A673 (cell line): Measurements from ENCODE around the gene C16orf74. TPM values are rescaled to one million over a fixed set of nuclear protein-coding genes. Genes with fewer than 3 reads are reported as not detected.

Experiments
- BruUV-seq: library from RNA; stranded (reverse); fragments of 400-500 nt; replicated peaks from 2 replicates; lab custom pipeline; 2021; lab: Mats Ljungman, UMichigan
- CTCF ChIA-PET: fragments of 300-600 bp; sonication (Branson Sonifier 250); formaldehyde crosslinking; loops from one replicate; lab custom pipeline; 2022; ENCODE audit warnings: antibody characterized with exemption; lab: Charles Lee
- POLR2A ChIA-PET: fragments of 300-600 bp; sonication (Branson Sonifier 250); formaldehyde crosslinking; loops from one replicate; lab custom pipeline; 2022; ENCODE audit warnings: antibody characterized with exemption; ENCODE audit not compliant: low non-redundant PET; lab: Charles Lee
- DNase-seq: peaks from one replicate; pipeline ENCODE4 v3.0.0-alpha.2; 2015; ENCODE audit warnings: low spot score
- H3K27ac ChIP-seq: fragments of 200-600 bp; sonication (generic); 2 replicates; pipeline ENCODE4 v1.5.1; 2016; ENCODE audit warnings: mixed run types, low read depth, mild to moderate bottlenecking, mixed read lengths, antibody characterized with exemption, low read length; ENCODE audit not compliant: poor library complexity, severe bottlenecking
- H3K27me3 ChIP-seq: fragments of 200-600 bp; sonication (generic); replicated peaks from 2 replicates; pipeline ENCODE4 v1.6.1; 2017; ENCODE audit warnings: mixed run types, low read depth, mild to moderate bottlenecking, mixed read lengths, antibody characterized with exemption, low read length; ENCODE audit not compliant: insufficient read depth, poor library complexity
- H3K36me3 ChIP-seq: fragments of 200-600 bp; sonication (generic); 2 replicates; pipeline ENCODE4 v1.6.1; 2016; ENCODE audit warnings: mixed run types, mild to moderate bottlenecking, mixed read lengths, antibody characterized with exemption, low read length; ENCODE audit not compliant: insufficient read depth, poor library complexity, severe bottlenecking
- H3K4me1 ChIP-seq: fragments of 200-600 bp; sonication (generic); 2 replicates; pipeline ENCODE4 v1.6.1; 2017; ENCODE audit warnings: mixed run types, mild to moderate bottlenecking, mixed read lengths, antibody characterized with exemption, low read length; ENCODE audit not compliant: insufficient read depth, poor library complexity, severe bottlenecking
- H3K4me3 ChIP-seq: fragments of 200-600 bp; sonication (generic); 2 replicates; pipeline ENCODE4 v1.5.1; 2016; ENCODE audit warnings: low read depth, mixed run types, mild to moderate bottlenecking, mixed read lengths, low read length; ENCODE audit not compliant: poor library complexity, severe bottlenecking
- H3K9me3 ChIP-seq: fragments of 200-600 bp; sonication (generic); 2 replicates; pipeline ENCODE4 v1.6.1; 2016; ENCODE audit warnings: mixed run types, low read depth, mild to moderate bottlenecking, mixed read lengths, antibody characterized with exemption, low read length; ENCODE audit not compliant: poor library complexity, severe bottlenecking
- EZH2 ChIP-seq: fragments of 200-600 bp; sonication (generic); IDR thresholded peaks from 2 replicates; pipeline ENCODE4 v1.6.1; 2017; ENCODE audit warnings: borderline replicate concordance, low read depth, mild to moderate bottlenecking, mixed read lengths, antibody characterized with exemption, low read length; ENCODE audit not compliant: poor library complexity, severe bottlenecking
- intact Hi-C: fragments of 100-400 bp; cut with micrococcal nuclease; formaldehyde crosslinking; loops from one replicate; pipeline ENCODE4 v1.10.0; 2022; ENCODE audit not compliant: unreplicated experiment
- total RNA-seq: library from RNA; stranded (reverse); gene quantifications from 2 replicates; pipeline ENCODE4 v1.2.3, GENCODE V29; 2021
- TF ChIP-seq, protein P1 (sequence below): fragments of 300-800, 200-600 bp; sonication (generic); conservative IDR thresholded peaks from 2 replicates; pipeline ENCODE4 v1.5.1; 2017; ENCODE audit warnings: low read depth, mild to moderate bottlenecking, antibody characterized with exemption, low read length, moderate library complexity, mixed read lengths

C16orf74 gene
- total RNA-seq, 1 experiment from 2014 or later: 3.8 TPM

DNA sequence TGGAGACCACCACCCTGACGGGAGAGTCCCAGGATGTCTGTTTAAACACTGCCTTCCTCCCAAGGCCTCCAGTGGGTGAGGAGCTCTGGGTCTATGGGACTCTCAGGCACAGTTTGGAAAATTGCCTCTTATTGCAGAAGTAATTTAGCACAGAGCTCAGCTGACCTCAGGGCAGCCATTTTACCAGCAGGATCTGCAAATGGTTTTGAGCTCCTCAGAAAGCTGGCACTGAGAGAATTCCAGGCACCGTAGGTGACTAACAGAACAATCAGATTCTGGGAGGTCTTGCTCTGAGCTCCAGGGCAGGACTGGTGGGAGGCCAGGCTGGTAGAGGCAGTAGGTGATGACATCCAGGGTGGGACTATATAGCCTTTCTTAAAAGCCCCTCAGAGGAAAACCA is 17.3 kb upstream of the C16orf74 start:
- no TSS peak for BruUV-seq
- Histone ChIP-seq H3K27ac (no peak overlapping the region), H3K4me3 (no peak overlapping the region), H3K9me3 (no peaks in the 10 kb centered on the region), H3K27me3 (no peaks in the 10 kb centered on the region), H3K4me1 (no peaks in the 10 kb centered on the region), H3K36me3 (no peaks in the 10 kb centered on the region)
- CTCF ChIA-PET: interaction anchor here (0.6 kb wide), 1 partner anchor 79 kb away, joined by 3 read pairs; no protein-coding TSS in a partner anchor
- no peak for DNase-seq
- POLR2A ChIA-PET: no interaction called here
- TF ChIP-seq EZH2: no peak
- TF ChIP-seq, protein P1, sequence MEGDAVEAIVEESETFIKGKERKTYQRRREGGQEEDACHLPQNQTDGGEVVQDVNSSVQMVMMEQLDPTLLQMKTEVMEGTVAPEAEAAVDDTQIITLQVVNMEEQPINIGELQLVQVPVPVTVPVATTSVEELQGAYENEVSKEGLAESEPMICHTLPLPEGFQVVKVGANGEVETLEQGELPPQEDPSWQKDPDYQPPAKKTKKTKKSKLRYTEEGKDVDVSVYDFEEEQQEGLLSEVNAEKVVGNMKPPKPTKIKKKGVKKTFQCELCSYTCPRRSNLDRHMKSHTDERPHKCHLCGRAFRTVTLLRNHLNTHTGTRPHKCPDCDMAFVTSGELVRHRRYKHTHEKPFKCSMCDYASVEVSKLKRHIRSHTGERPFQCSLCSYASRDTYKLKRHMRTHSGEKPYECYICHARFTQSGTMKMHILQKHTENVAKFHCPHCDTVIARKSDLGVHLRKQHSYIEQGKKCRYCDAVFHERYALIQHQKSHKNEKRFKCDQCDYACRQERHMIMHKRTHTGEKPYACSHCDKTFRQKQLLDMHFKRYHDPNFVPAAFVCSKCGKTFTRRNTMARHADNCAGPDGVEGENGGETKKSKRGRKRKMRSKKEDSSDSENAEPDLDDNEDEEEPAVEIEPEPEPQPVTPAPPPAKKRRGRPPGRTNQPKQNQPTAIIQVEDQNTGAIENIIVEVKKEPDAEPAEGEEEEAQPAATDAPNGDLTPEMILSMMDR: no peak
- intact Hi-C loops: no loop called here

DNA sequence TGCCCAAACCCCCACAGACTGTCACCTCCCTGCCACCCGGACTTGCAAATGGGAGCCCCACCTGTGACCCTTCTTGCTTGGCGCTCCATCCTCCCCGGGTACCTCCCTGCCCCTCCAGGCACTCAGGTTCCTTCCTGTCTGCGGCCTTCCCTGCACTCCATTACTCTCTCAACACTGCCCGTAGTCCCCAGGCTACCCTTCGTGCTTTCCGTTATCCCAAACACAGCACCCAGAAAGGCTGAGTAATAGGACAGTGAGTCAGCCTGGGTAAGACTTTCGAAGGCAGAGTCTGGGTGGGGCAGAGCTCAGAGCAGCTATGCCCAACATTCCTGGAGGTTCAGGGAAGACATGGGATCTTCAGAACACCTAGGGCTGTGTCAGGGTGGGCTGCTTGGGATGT is 16.6 kb upstream of the C16orf74 start:
- ChIA-PET POLR2A (no interaction called here), CTCF (interaction anchor here (0.6 kb wide), 1 partner anchor 78 kb away, joined by 3 read pairs; no protein-coding TSS in a partner anchor)
- Histone ChIP-seq H3K9me3 (no peaks in the 10 kb centered on the region), H3K36me3 (no peaks in the 10 kb centered on the region), H3K27ac (no peak overlapping the region), H3K27me3 (no peaks in the 10 kb centered on the region), H3K4me3 (no peak overlapping the region), H3K4me1 (no peaks in the 10 kb centered on the region)
- TF ChIP-seq, protein P1: no peak
- no peak for TF ChIP-seq EZH2
- no TSS peak for BruUV-seq
- intact Hi-C loops: no loop called here
- DNase-seq: peak; percentile 40

DNA sequence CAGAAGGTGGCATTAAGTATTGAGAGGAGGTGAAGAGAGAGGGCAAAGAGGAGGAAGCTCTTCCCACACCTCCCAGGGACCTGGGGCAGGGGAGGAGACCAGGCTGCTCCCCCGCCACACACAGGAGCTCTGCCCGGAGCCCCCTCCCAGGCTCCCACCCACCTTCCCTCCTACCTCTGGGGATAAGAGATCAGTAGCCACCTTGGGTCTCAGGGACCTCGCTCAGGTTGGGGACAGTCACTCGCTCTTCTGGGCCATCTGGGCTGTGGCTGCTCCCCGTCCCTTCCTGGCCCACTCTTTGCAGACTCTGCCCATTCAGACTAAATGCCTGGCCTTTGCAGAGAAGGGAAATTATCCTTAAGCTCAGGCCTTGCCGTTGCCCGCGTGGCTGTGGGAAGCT is 14.9 kb upstream of the C16orf74 start:
- Histone ChIP-seq H3K4me3 (no peak overlapping the region), H3K4me1 (peaks cover 9% of the 10 kb centered on the region), H3K36me3 (no peaks in the 10 kb centered on the region), H3K27me3 (no peaks in the 10 kb centered on the region), H3K9me3 (no peaks in the 10 kb centered on the region), H3K27ac (no peak overlapping the region)
- ChIA-PET POLR2A (no interaction called here), CTCF (no interaction called here)
- intact Hi-C loops: no loop called here
- no TSS peak for BruUV-seq
- DNase-seq: no peak
- no peak for TF ChIP-seq EZH2
- TF ChIP-seq, protein P1: no peak
